ENCODE results near the gene LPCAT2. TPM values are rescaled to one million over a fixed set of nuclear protein-coding genes. Genes with fewer than 3 reads are reported as not detected.

LPCAT2 gene
- total and polyA plus RNA-seq, 2 of the 8 experiments (the other 6 are each of a cell fraction or from before 2014, with no cell fraction given), result 2.2 to 10.6 TPM

- no peak for TF ChIP-seq MAFK (IDR thresholded peaks at IDR 0.05; ENCODE audit: low read depth, low read length)
- no peak for TF ChIP-seq KDM4A (IDR thresholded peaks at IDR 0.05; ENCODE audit: low read depth, low read length, severe bottlenecking)
- TF ChIP-seq BRCA1 (IDR thresholded peaks at IDR 0.05; ENCODE audit: low read depth, low read length), result no peak
Observed at GRCh38 chr16:55623640-55624039, 114.8 kb downstream of the LPCAT2 start (continued).
